ENCODE measurements around the gene LCN12. TPM values are rescaled to one million over a fixed set of nuclear protein-coding genes. Genes with fewer than 3 reads are reported as not detected.

LCN12 gene
- total RNA-seq, 1 experiment from 2014 or later: 4.2 TPM

DNA sequence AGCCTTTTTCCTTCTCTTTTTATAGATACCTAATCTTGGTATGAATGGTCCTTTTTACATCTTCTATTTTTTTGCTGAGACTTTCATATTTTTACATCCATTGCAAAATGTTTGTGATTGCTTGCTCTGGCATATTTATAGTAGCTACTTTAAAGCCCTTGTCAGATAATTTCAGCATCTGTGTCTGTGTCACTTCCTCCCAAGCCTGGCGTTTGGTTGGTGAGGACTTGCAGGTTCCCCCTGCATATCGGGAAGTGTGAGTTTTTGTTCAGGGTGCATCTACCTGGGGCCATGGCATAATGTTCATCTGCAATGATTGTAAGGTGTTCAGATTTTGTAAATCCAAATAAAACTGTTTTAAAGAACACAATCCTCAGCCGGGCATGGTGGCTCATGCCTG is 16.4 kb upstream of the LCN12 start:
- ATAC-seq (no peak), DNase-seq (ENCODE audit: low read depth, low spot score) (no peak)
- Histone ChIP-seq H4K20me1 (ENCODE audit: insufficient read depth) (no peaks in the 10 kb centered on the region), H3K36me3 (ENCODE audit: control insufficient read depth in 1 of 2, insufficient read depth in 2 of 2, low read length in 2 of 2) (peaks cover 0 to 8% of the 10 kb centered on the region in 2 experiments; a peak in 1 of 4 replicates), H3K4me2 (ENCODE audit: low read length) (no peak overlapping the region), H3K9me2 (ENCODE audit: insufficient read depth) (no peaks in the 10 kb centered on the region), H3K9me3 (ENCODE audit: control insufficient read depth in 1 of 2, insufficient read depth in 1 of 2, low read depth in 1 of 2, low read length in 2 of 2) (no peaks in the 10 kb centered on the region), H3K27me3 (ENCODE audit: insufficient read depth, low read length) (no peaks in the 10 kb centered on the region), H3K9ac (ENCODE audit: low read length) (no peak overlapping the region), H3K4me1 (ENCODE audit: control insufficient read depth in 1 of 2, insufficient read depth in 2 of 2, low read length in 2 of 2) (no peaks in the 10 kb centered on the region), H3K4me3 (replicated peaks in 1 of 2; ENCODE audit: low read depth in 1 of 2, low read length in 2 of 2) (no peak overlapping the region), H3K27ac (ENCODE audit: low read depth, low read length) (no peak overlapping the region), H3K79me2 (ENCODE audit: insufficient read depth, low read length) (no peaks in the 10 kb centered on the region), H2AFZ (ENCODE audit: low read depth, low read length, poor library complexity, severe bottlenecking) (no peak overlapping the region)
- TF ChIP-seq ELF1 (IDR thresholded peaks at IDR 0.05; ENCODE audit: borderline replicate concordance, low read depth): no peak
- TF ChIP-seq, protein P1, sequence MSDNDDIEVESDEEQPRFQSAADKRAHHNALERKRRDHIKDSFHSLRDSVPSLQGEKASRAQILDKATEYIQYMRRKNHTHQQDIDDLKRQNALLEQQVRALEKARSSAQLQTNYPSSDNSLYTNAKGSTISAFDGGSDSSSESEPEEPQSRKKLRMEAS (IDR thresholded peaks at IDR 0.05): no peak
- no peak for TF ChIP-seq ZFX (IDR thresholded peaks at IDR 0.05)
- TF ChIP-seq JUND (IDR thresholded peaks at IDR 0.05): no peak
- TF ChIP-seq TCF7L2 (IDR thresholded peaks at IDR 0.05; ENCODE audit: borderline replicate concordance, extremely low read depth, insufficient read depth, insufficient read length): no peak
- TF ChIP-seq, protein P2, sequence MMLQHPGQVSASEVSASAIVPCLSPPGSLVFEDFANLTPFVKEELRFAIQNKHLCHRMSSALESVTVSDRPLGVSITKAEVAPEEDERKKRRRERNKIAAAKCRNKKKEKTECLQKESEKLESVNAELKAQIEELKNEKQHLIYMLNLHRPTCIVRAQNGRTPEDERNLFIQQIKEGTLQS (IDR thresholded peaks at IDR 0.05): no peak
- TF ChIP-seq POLR2AphosphoS5 (IDR thresholded peaks at IDR 0.05; ENCODE audit: low read depth, low read length): no peak
- TF ChIP-seq EZH2 (IDR thresholded peaks at IDR 0.05): no peak
- RAD21 ChIA-PET (ENCODE audit: low non-redundant PET in 1 of 2, low total read pairs in 2 of 2, uncharacterized antibody in 2 of 2, unreplicated experiment in 2 of 2): no interaction called here
- CTCF ChIA-PET: no interaction called here
- POLR2A ChIA-PET: no interaction called here
- intact Hi-C loops (cut with micrococcal nuclease): no loop called here
- no TSS peak for BruUV-seq (replicated peaks)

DNA sequence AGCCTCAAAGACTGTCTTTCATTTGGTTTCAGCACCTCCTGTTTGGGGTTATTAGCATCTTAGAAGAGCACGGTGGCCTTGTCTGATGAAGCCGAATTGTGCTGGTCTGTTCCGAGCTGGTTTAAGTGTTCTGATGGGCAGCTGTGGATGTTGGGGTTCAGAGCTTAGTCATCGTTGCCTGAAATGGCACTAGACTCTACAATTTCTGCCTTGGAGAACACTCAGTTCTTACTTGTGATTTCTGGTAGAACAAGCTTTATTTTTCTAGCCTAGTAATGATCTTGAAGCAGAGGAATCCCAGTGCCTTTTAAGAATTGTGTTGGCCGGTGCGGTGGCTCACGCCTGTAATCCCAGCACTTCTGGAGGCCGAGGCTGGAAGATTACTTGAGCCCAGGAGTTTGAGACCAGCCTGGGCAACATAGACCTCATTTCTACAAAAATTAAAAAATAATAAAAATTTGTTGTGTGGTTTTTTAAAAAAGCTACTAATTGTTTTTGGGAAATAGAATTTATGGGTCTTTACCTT is 15.4 kb upstream of the LCN12 start:
- TF ChIP-seq TCF7L2 (IDR thresholded peaks at IDR 0.05; ENCODE audit: borderline replicate concordance, extremely low read depth, insufficient read depth, insufficient read length): no peak
- TF ChIP-seq POLR2AphosphoS5 (IDR thresholded peaks at IDR 0.05; ENCODE audit: low read depth, low read length): no peak
- no peak for TF ChIP-seq FOSL1 (IDR thresholded peaks at IDR 0.05; ENCODE audit: low read depth)
- TF ChIP-seq, protein P3, sequence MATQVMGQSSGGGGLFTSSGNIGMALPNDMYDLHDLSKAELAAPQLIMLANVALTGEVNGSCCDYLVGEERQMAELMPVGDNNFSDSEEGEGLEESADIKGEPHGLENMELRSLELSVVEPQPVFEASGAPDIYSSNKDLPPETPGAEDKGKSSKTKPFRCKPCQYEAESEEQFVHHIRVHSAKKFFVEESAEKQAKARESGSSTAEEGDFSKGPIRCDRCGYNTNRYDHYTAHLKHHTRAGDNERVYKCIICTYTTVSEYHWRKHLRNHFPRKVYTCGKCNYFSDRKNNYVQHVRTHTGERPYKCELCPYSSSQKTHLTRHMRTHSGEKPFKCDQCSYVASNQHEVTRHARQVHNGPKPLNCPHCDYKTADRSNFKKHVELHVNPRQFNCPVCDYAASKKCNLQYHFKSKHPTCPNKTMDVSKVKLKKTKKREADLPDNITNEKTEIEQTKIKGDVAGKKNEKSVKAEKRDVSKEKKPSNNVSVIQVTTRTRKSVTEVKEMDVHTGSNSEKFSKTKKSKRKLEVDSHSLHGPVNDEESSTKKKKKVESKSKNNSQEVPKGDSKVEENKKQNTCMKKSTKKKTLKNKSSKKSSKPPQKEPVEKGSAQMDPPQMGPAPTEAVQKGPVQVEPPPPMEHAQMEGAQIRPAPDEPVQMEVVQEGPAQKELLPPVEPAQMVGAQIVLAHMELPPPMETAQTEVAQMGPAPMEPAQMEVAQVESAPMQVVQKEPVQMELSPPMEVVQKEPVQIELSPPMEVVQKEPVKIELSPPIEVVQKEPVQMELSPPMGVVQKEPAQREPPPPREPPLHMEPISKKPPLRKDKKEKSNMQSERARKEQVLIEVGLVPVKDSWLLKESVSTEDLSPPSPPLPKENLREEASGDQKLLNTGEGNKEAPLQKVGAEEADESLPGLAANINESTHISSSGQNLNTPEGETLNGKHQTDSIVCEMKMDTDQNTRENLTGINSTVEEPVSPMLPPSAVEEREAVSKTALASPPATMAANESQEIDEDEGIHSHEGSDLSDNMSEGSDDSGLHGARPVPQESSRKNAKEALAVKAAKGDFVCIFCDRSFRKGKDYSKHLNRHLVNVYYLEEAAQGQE (IDR thresholded peaks at IDR 0.05; ENCODE audit: low read depth): no peak
- TF ChIP-seq, protein P4, sequence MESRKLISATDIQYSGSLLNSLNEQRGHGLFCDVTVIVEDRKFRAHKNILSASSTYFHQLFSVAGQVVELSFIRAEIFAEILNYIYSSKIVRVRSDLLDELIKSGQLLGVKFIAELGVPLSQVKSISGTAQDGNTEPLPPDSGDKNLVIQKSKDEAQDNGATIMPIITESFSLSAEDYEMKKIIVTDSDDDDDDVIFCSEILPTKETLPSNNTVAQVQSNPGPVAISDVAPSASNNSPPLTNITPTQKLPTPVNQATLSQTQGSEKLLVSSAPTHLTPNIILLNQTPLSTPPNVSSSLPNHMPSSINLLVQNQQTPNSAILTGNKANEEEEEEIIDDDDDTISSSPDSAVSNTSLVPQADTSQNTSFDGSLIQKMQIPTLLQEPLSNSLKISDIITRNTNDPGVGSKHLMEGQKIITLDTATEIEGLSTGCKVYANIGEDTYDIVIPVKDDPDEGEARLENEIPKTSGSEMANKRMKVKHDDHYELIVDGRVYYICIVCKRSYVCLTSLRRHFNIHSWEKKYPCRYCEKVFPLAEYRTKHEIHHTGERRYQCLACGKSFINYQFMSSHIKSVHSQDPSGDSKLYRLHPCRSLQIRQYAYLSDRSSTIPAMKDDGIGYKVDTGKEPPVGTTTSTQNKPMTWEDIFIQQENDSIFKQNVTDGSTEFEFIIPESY (IDR thresholded peaks at IDR 0.05; ENCODE audit: extremely low read depth, insufficient replicate concordance, low read length): no peak
- TF ChIP-seq ZFX (IDR thresholded peaks at IDR 0.05): no peak
- no peak for TF ChIP-seq JUND (IDR thresholded peaks at IDR 0.05)
- intact Hi-C loops (cut with micrococcal nuclease): no loop called here
- POLR2A ChIA-PET: no interaction called here
- Histone ChIP-seq H3K36me3 (ENCODE audit: control insufficient read depth in 1 of 2, insufficient read depth in 2 of 2, low read length in 2 of 2) (peaks cover 6 to 11% of the 10 kb centered on the region in 2 experiments; a peak in 3 of 4 replicates), H3K9me2 (ENCODE audit: insufficient read depth) (no peaks in the 10 kb centered on the region), H4K20me1 (ENCODE audit: insufficient read depth) (no peaks in the 10 kb centered on the region), H3K9me3 (ENCODE audit: control insufficient read depth in 1 of 2, insufficient read depth in 1 of 2, low read depth in 1 of 2, low read length in 2 of 2) (no peaks in the 10 kb centered on the region), H3K27ac (ENCODE audit: low read depth, low read length) (no peak overlapping the region), H2AFZ (ENCODE audit: low read depth, low read length, poor library complexity, severe bottlenecking) (no peak overlapping the region), H3K4me2 (ENCODE audit: low read length) (no peak overlapping the region), H3K4me3 (replicated peaks in 1 of 2; ENCODE audit: low read depth in 1 of 2, low read length in 2 of 2) (no peak overlapping the region), H3K79me2 (ENCODE audit: insufficient read depth, low read length) (no peaks in the 10 kb centered on the region; the same call in 1 of the 2 replicates), H3K4me1 (ENCODE audit: control insufficient read depth in 1 of 2, insufficient read depth in 2 of 2, low read length in 2 of 2) (no peaks in the 10 kb centered on the region), H3K27me3 (ENCODE audit: insufficient read depth, low read length) (no peaks in the 10 kb centered on the region), H3K9ac (ENCODE audit: low read length) (no peak overlapping the region)
- RAD21 ChIA-PET (ENCODE audit: low non-redundant PET in 1 of 2, low total read pairs in 2 of 2, uncharacterized antibody in 2 of 2, unreplicated experiment in 2 of 2): no interaction called here
- DNase-seq (ENCODE audit: low read depth, low spot score): no peak
- no TSS peak for BruUV-seq (replicated peaks)
- ATAC-seq: no peak
- CTCF ChIA-PET: interaction anchor here (1.8 kb wide), 1 partner anchor 11 kb away, joined by 5 read pairs; no protein-coding TSS in a partner anchor
